ENCODE results near the gene JAM3. TPM values are rescaled to one million over a fixed set of nuclear protein-coding genes. Genes with fewer than 3 reads are reported as not detected.

The JAM3 gene
- total and polyA plus RNA-seq, 2 of the 4 experiments (the other 2 are of a cell fraction) = 38.0 to 71.5 TPM

DNA sequence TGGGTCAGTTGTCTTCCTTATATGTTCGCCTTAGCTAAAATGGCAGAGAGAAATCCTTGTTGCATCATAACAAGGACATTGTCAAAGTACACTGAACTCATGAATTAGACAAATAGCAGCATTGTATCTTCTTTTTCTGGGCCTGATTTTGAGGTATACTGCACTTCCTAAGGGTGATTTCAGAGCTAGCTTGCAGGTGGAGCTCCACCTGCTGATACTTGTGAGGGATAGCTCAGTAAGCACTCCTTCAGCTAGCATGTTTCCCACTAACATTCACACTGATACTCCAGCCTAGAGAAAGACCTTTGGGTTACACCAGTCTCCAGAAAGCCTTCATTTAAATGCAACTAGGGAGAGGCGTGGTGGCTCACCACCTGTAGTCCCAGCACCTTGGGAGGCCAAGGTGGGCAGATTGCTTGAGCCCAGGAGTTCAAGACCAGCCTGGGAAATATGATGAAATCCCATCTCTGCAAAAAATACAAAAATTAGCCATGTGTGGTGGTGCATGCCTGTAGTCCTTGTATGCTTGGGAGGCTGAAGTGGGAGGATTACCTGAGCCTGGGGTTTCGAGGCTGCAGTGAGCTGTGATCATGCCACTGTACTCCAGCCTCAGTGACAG, 29.8 kb downstream of the JAM3 start:
- Histone ChIP-seq H2AFZ (replicated peaks; ENCODE audit: low read length, poor library complexity) (no peak overlapping the region), H2AK5ac (ENCODE audit: low read depth, low read length) (no peak overlapping the region), H3K4me3 (ENCODE audit: insufficient read depth, low read depth, low read length) (no peak overlapping the region), H3K18ac (ENCODE audit: low read depth, low read length) (no peak overlapping the region), H4K91ac (ENCODE audit: insufficient read depth, low read depth, low read length) (no peak overlapping the region), H3K4me2 (ENCODE audit: low read depth, low read length) (no peak overlapping the region), H3K9me3 (ENCODE audit: control insufficient read depth, insufficient read depth, low read length) (no peaks in the 10 kb centered on the region), H3K56ac (ENCODE audit: extremely low read depth, insufficient read depth, low read length) (no peak overlapping the region), H3K4ac (ENCODE audit: low read depth, low read length) (no peak overlapping the region), H3K9me1 (ENCODE audit: insufficient read depth, low read length) (no peaks in the 10 kb centered on the region; the same call in 1 of the 2 replicates), H3K23ac (ENCODE audit: low read depth, low read length) (no peak overlapping the region), H4K5ac (ENCODE audit: low read depth, low read length) (no peak overlapping the region), H3K14ac (replicated peaks; ENCODE audit: low read depth, low read length) (no peak overlapping the region), H2BK120ac (ENCODE audit: low read depth, low read length) (no peak overlapping the region), H3K27ac (ENCODE audit: insufficient read depth, low read length) (no peak overlapping the region), H2BK20ac (ENCODE audit: low read depth, low read length) (no peak overlapping the region), H2AK9ac (replicated peaks; ENCODE audit: low read depth, low read length, poor library complexity) (no peak overlapping the region), H3K4me1 (ENCODE audit: control insufficient read depth, insufficient read depth, low read length) (peaks cover 4% of the 10 kb centered on the region), H3K36me3 (ENCODE audit: control insufficient read depth, insufficient read depth, low read length) (no peaks in the 10 kb centered on the region), H4K8ac (ENCODE audit: low read depth in 2 of 2, low read length in 2 of 2) (no peak overlapping the region), H4K20me1 (ENCODE audit: insufficient read depth, low read length) (peaks cover 10% of the 10 kb centered on the region; the same call in 1 of the 2 replicates), H3K79me1 (ENCODE audit: low read depth in 1 of 2, low read length in 2 of 2) (peaks cover 21 to 30% of the 10 kb centered on the region in 2 experiments), H2BK5ac (ENCODE audit: low read depth, low read length, poor library complexity, severe bottlenecking) (no peak overlapping the region), H3K27me3 (ENCODE audit: control insufficient read depth, insufficient read depth, low read length) (no peaks in the 10 kb centered on the region), H2BK15ac (ENCODE audit: low read depth, low read length) (no peak overlapping the region), H3K9ac (ENCODE audit: low read depth, low read length) (no peak overlapping the region)
- CTCF ChIA-PET = no interaction called here
- dilution Hi-C loops (cut with HindIII; ENCODE audit: low sequenced_read_pairs, unreplicated experiment) (no loop called here), intact Hi-C loops (cut with micrococcal nuclease) (no loop called here), in situ Hi-C loops (cut with MboI; ENCODE audit: low sequenced_read_pairs) (no loop called here)
- DNase-seq (no peak), ATAC-seq (ENCODE audit: low read depth) (no peak)
- no peak for TF ChIP-seq BHLHE40 (IDR thresholded peaks at IDR 0.05; ENCODE audit: low read depth, low read length)
- no peak for TF ChIP-seq FOS (IDR thresholded peaks at IDR 0.05; ENCODE audit: low read depth, low read length)
- TF ChIP-seq CEBPB (IDR thresholded peaks at IDR 0.05; ENCODE audit: low read depth, low read length) = 0 out of 2 replicates have a peak, but pooled peaks have one; percentile 1
- BruUV-seq (replicated peaks) = no TSS peak
- POLR2A ChIA-PET (ENCODE audit: unreplicated experiment) = no interaction called here
- 100% methylated on average over 1 of the region's 3 CpGs; no CpG with 5 or more reads in 1 of the 2 experiments for WGBS, 2 experiments (ENCODE audit: extremely low coverage in 2 of 2, insufficient read length in 1 of 2)
